RWPE2 (cell line): Measurements from ENCODE around the gene HYAL2.
A peak's percentile ranks its signal among the peaks of the same experiment; 100 is the strongest.

Experiments
- ATAC-seq: fragments of 200-7000 bp; cut with Tn5 transposase; 3 replicates; pipeline ENCODE4 v1.9.1; 2021; ENCODE audit warnings: low read depth
- DNase-seq: peaks from one replicate; pipeline ENCODE4 v3.0.0-alpha.2; 2020; ENCODE audit warnings: low spot score
- H3K27ac ChIP-seq: fragments of 450-650 bp; 2 replicates; pipeline ENCODE4 v1.5.1; 2017; ENCODE audit warnings: mild to moderate bottlenecking; ENCODE audit not compliant: poor library complexity, severe bottlenecking
- H3K27me3 ChIP-seq: fragments of 250-450 bp; sonication (Bioruptor Pico); 2 replicates; pipeline ENCODE4 v1.5.1; 2021; ENCODE audit warnings: mild to moderate bottlenecking, moderate library complexity; ENCODE audit not compliant: insufficient read depth, poor library complexity, severe bottlenecking
- H3K36me3 ChIP-seq: fragments of 250-450 bp; sonication (Bioruptor Pico); 2 replicates; pipeline ENCODE4 v1.5.1; 2020; ENCODE audit warnings: low read depth, mild to moderate bottlenecking, moderate library complexity
- H3K4me1 ChIP-seq: fragments of 250-450 bp; sonication (Bioruptor Pico); 2 replicates; pipeline ENCODE4 v1.5.1; 2021; ENCODE audit warnings: mild to moderate bottlenecking, moderate library complexity; ENCODE audit not compliant: insufficient read depth, poor library complexity, severe bottlenecking
- H3K4me3 ChIP-seq: fragments of 250-450 bp; sonication (Bioruptor Pico); 2 replicates; pipeline ENCODE4 v1.5.1; 2021; ENCODE audit warnings: mild to moderate bottlenecking, moderate library complexity; ENCODE audit not compliant: severe bottlenecking
- H3K9me3 ChIP-seq: fragments of 250-450 bp; sonication (Bioruptor Pico); 2 replicates; pipeline ENCODE4 v1.5.1; 2021; ENCODE audit warnings: mild to moderate bottlenecking, moderate library complexity; ENCODE audit not compliant: severe bottlenecking
- TF ChIP-seq, protein P1 (sequence below): fragments of 450-650 bp; IDR thresholded peaks from one replicate; pipeline ENCODE4 v1.5.1; 2017; ENCODE audit warnings: mild to moderate bottlenecking, moderate library complexity; ENCODE audit not compliant: poor library complexity, severe bottlenecking

The HYAL2 gene

DNA sequence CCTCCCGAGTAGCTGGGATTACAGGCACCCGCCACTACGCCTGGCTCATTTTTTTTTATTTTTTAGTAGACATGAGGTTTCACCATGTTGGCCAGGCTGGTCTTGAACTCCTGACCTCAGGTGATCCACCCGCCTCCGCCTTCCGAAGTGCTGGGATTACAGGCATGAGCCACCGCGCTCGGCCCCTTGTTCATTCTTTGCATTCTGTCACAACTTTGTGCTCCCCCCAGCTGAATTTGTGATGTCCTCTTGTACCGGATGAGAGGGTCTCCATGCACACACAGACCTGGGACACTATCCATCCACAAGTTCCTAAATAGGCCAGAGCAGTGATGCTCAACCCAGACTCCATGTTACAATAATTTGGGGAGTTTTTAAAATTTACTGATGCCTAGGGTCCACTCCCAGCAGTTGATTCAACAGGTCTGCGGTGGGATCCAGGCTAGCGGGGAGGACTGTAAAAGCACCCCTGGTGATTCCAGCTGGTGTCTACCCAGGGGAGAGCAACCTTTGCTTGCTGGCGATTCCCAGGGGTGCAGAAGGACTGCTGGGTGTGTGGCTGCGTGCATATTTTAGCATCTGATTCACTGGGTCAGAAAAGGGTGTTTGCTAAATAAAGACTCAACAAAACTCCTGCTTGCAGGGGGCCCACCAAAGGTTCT is 17.1 kb upstream of the HYAL2 start:
- TF ChIP-seq, protein P1, sequence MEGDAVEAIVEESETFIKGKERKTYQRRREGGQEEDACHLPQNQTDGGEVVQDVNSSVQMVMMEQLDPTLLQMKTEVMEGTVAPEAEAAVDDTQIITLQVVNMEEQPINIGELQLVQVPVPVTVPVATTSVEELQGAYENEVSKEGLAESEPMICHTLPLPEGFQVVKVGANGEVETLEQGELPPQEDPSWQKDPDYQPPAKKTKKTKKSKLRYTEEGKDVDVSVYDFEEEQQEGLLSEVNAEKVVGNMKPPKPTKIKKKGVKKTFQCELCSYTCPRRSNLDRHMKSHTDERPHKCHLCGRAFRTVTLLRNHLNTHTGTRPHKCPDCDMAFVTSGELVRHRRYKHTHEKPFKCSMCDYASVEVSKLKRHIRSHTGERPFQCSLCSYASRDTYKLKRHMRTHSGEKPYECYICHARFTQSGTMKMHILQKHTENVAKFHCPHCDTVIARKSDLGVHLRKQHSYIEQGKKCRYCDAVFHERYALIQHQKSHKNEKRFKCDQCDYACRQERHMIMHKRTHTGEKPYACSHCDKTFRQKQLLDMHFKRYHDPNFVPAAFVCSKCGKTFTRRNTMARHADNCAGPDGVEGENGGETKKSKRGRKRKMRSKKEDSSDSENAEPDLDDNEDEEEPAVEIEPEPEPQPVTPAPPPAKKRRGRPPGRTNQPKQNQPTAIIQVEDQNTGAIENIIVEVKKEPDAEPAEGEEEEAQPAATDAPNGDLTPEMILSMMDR, result no peak
- DNase-seq (no peak), ATAC-seq (no peak)
- Histone ChIP-seq H3K27me3 (no peaks in the 10 kb centered on the region), H3K4me3 (peak overlapping the region; percentile 39), H3K36me3 (peaks cover 19% of the 10 kb centered on the region), H3K27ac (peak overlapping the region; percentile 17), H3K9me3 (no peaks in the 10 kb centered on the region), H3K4me1 (peaks cover 19% of the 10 kb centered on the region)

DNA sequence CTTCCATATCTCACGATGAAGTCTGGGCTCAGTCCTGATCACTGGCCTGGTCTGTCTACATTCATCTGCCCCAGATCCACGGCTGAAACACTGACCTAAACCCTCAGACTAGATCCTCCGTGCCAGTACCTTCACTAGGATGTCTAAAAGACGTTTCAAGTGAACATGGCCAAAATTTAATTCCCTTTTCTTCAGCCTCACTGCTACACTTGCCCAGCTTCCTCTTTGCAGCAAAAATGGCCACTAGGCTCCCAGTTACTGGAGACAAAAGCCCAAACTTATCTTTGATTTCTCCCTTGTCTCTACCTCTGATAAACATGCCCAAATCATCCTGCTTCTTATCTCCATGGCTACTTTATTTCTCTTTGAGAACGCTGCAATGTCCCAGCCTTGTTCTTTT is 16.4 kb upstream of the HYAL2 start:
- Histone ChIP-seq H3K4me1 (peaks cover 21% of the 10 kb centered on the region), H3K4me3 (no peak overlapping the region), H3K27me3 (no peaks in the 10 kb centered on the region), H3K27ac (peak overlapping the region; percentile 83), H3K36me3 (peaks cover 25% of the 10 kb centered on the region), H3K9me3 (no peaks in the 10 kb centered on the region)
- DNase-seq (no peak), ATAC-seq (no peak)
- TF ChIP-seq, protein P1, result no peak

DNA sequence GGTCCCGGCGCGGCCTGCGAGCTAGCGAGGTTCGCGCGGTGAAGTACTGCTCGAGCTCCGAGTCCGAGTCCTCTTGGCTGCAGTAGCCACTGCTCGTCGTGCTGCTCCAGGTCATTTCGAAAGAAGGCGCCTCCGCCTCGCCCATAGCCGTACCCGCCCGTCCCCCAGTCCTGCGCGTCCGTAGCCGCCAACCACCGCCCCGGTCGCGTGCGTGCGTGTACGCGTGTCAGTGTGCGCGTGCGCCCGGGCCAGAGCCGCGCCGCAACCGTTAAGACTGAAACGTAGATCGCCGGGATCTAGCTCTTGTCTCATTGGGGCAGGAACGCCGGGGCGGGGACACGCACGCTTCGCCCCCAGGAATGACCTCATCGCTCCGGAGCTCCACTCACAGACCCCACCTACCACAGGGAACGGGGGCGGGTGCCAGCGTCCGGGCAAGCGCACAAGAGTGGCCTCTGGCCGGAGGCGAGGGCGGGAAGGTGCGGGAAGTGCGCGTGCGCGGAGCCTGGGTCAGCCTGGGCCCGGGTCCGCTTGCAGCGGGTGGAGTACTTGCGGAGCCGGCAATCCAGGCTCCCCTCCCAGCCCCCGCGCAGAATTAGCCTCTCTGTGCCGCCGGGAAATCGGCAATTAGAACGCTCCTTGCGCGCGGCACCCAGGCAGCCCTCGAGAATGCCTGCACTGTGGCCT is 14.8 kb upstream of the HYAL2 start:
- TF ChIP-seq, protein P1, result no peak
- Histone ChIP-seq H3K36me3 (peaks cover 33% of the 10 kb centered on the region), H3K9me3 (no peaks in the 10 kb centered on the region), H3K4me3 (peak overlapping the region; percentile 61), H3K4me1 (peaks cover 23% of the 10 kb centered on the region), H3K27ac (peak overlapping the region; percentile 83), H3K27me3 (no peaks in the 10 kb centered on the region)
- ATAC-seq (peak; percentile 78), DNase-seq (peak; percentile 100)

DNA sequence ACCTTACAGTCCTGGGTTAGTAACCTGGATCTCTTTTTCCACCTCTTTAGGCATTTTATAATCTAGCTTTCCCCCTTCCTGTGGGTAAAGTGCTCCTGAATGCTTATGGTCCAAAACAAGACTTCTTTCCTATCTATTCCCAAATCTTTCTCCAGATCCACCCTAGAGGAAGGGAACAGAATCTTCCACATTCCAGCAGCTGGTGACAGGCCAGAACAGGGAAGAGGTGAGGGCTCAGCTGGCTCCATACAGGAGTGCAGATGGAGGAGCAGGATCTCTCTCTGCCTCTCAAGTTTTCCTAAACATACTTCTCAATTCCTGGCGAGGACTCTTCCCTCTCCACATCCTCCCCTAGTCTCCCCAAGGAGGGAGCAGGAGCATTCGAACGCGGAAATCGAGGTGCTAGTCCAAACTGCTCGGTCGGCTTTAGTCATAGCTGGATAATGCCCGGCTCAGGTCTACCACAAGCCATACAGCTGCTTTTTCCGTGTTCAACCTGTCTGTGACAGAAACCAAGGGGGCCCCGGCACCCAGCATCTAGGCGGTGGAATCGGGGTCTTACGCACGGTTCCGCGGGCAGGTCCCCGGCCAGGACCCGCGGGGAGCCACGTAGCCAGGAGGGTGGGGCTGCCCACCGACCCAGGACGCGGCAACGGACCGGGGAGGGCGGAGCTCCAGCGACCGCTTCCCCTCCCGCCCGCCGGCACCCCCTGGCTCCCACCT is 14.1 kb upstream of the HYAL2 start:
- H3K9me3 ChIP-seq, result no peaks in the 10 kb centered on the region
- peaks cover 23% of the 10 kb centered on the region for H3K4me1 ChIP-seq
- peak overlapping the region; percentile 61 for H3K4me3 ChIP-seq
- TF ChIP-seq, protein P1, result no peak
- peak; percentile 40 for ATAC-seq
- peaks cover 40% of the 10 kb centered on the region for H3K36me3 ChIP-seq
- peak overlapping the region; percentile 83 for H3K27ac ChIP-seq
- H3K27me3 ChIP-seq, result no peaks in the 10 kb centered on the region
- no peak for DNase-seq
